Rectal smooth muscle tissue (tissue), 1 donor: ENCODE results near the gene PIK3CB.
"Not testable (repeated sequence)": the region's sequence is repeated elsewhere in the genome, so short reads cannot be mapped to it uniquely, and the experiment has no call there.

Source experiments
- H3K27ac ChIP-seq: one replicate; pipeline ENCODE4 v1.7.0; 2013; ENCODE audit warnings: low read depth, low read length, inconsistent platforms
- H3K27me3 ChIP-seq: one replicate; pipeline ENCODE4 v1.7.0; 2013; ENCODE audit warnings: low read length; ENCODE audit not compliant: control insufficient read depth, insufficient read depth
- H3K36me3 ChIP-seq: one replicate; pipeline ENCODE4 v1.7.0; 2013; ENCODE audit warnings: low read length; ENCODE audit not compliant: control insufficient read depth, insufficient read depth
- H3K4me1 ChIP-seq: one replicate; pipeline ENCODE4 v1.7.0; 2013; ENCODE audit warnings: low read length; ENCODE audit not compliant: control insufficient read depth, insufficient read depth
- H3K4me3 ChIP-seq: one replicate; pipeline ENCODE4 v1.7.0; 2013; ENCODE audit warnings: low read length
- H3K9ac ChIP-seq: one replicate; pipeline ENCODE4 v1.7.0; 2013; ENCODE audit warnings: low read length

Gene PIK3CB

DNA sequence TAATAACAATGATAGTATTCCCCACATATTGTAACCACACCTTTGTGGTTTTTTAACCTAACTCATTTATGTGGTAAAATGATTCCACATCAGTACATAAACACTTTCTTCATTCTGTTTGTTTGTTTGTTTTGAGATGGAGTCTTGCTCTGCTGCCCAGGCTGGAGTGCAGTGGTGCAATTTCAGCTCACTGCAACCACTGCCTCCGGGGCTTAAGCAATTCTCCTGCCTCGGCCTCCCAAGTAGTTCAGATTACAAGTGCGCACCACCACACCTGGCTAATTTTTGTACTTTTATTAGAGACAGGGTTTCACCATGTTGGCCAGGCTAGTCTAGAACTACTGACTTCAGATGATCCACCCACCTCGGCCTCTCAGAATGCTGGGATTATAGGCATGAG, 14.3 kb downstream of the PIK3CB start:
- not testable (repeated sequence) for H3K27ac ChIP-seq, H3K27me3 ChIP-seq, H3K36me3 ChIP-seq, H3K9ac ChIP-seq, H3K4me1 ChIP-seq, H3K4me3 ChIP-seq

DNA sequence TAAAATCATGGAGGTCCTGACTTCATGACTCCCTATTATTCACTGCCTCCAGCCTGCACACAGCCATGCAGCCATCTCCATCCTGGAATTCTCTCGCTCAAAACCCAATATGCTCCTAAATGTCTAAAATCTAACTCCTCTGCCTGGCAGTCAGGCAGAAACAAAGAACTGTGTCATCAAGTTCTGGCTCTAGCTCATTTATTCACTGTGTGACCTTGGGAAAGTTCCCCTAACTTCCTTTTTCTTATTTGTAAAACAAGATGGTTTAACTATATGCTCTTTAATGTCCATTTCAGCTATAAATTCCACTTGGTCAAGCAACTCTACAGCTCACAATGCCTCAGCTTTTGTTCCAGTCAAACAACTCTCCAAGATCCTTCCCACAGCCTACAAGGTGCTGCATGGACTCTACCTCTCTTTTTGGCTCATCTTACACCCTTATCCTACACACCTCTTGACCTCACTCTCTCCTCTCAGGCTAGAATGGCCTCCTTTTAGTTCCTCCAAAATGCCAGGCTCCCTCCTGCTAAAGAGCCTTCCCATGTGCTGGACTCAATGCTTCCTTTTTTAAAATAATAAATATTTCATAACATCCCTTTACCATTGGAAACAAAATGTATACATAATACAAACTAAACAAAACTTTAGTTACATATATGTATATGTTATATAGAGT, 16.4 kb downstream of the PIK3CB start:
- no peaks in the 10 kb centered on the region for H3K27me3 ChIP-seq
- H3K9ac ChIP-seq, result no peak overlapping the region
- no peaks in the 10 kb centered on the region for H3K4me1 ChIP-seq
- no peak overlapping the region for H3K27ac ChIP-seq
- H3K4me3 ChIP-seq, result no peak overlapping the region
- H3K36me3 ChIP-seq, result no peaks in the 10 kb centered on the region

- H3K27ac ChIP-seq, result no peak overlapping the region
- H3K27me3 ChIP-seq, result no peaks in the 10 kb centered on the region
- no peak overlapping the region for H3K9ac ChIP-seq
- no peaks in the 10 kb centered on the region for H3K36me3 ChIP-seq
- H3K4me3 ChIP-seq, result no peak overlapping the region
- H3K4me1 ChIP-seq, result no peaks in the 10 kb centered on the region
Observed at GRCh38 chr3:138817695-138818094, 17.0 kb downstream of the PIK3CB start.

DNA sequence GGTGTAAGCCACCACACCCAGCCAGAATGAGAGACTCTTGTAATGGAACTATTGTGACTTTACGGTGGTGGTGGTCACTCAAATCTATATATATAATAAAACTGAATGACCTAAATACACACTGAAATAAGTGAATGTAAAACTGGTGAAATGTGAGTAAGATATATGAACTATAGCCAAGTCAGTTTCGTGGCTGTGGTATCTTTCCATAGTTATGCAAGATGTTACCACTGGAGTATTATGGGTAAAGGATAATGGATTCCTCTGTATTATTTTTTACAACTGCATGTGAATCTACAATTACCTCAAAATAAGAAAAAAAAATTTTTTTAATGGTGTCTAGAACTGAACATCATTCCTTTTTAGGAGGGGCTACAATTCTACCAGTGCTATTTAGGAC, 21.9 kb downstream of the PIK3CB start:
- no peaks in the 10 kb centered on the region for H3K36me3 ChIP-seq
- no peaks in the 10 kb centered on the region for H3K4me1 ChIP-seq
- H3K27me3 ChIP-seq, result no peaks in the 10 kb centered on the region
- H3K9ac ChIP-seq, result no peak overlapping the region
- no peak overlapping the region for H3K4me3 ChIP-seq
- no peak overlapping the region for H3K27ac ChIP-seq

- no peaks in the 10 kb centered on the region for H3K27me3 ChIP-seq
- no peak overlapping the region for H3K9ac ChIP-seq
- no peaks in the 10 kb centered on the region for H3K4me1 ChIP-seq
- no peaks in the 10 kb centered on the region for H3K36me3 ChIP-seq
- H3K27ac ChIP-seq, result no peak overlapping the region
- no peak overlapping the region for H3K4me3 ChIP-seq
Observed at GRCh38 chr3:138809500-138810256, 25.1 kb downstream of the PIK3CB start.

GRCh38 chr3:138806376-138807080, 28.2 kb downstream of the PIK3CB start:
- Histone ChIP-seq H3K36me3 (no peaks in the 10 kb centered on the region), H3K4me1 (no peaks in the 10 kb centered on the region), H3K4me3 (no peak overlapping the region), H3K27me3 (no peaks in the 10 kb centered on the region), H3K27ac (no peak overlapping the region), H3K9ac (no peak overlapping the region)

DNA sequence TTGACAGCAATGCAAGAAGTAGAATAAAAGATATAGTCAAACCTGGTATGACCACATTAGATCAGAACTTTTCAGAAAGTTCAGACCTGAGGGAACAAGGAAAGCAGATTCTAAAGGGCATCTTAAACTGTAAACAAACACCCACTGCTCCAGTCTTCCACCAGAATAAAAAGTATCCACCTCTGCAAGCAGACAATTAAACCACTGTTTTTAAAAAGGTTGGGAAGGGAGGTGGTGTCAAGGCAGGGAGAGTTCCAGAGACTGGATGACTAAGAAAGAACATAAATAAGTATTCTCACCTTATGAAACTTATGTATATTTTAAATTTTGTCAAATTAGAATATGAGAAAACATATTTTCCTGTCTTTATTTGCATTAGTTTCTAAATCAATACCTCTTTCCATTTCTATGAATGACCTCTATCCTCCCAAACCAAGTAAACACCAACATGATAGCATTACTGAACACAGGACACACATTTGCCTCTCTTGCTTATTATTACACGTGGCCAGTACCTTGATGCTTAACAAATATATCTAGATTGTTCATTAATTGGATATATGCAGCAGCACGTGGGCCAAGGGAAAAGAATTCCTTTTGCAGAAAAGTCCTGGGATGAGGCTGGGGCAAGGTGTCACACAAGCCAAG, 31.6 kb downstream of the PIK3CB start:
- Histone ChIP-seq H3K36me3 (no peaks in the 10 kb centered on the region), H3K27me3 (no peaks in the 10 kb centered on the region), H3K4me1 (no peaks in the 10 kb centered on the region), H3K4me3 (no peak overlapping the region), H3K9ac (no peak overlapping the region), H3K27ac (no peak overlapping the region)

DNA sequence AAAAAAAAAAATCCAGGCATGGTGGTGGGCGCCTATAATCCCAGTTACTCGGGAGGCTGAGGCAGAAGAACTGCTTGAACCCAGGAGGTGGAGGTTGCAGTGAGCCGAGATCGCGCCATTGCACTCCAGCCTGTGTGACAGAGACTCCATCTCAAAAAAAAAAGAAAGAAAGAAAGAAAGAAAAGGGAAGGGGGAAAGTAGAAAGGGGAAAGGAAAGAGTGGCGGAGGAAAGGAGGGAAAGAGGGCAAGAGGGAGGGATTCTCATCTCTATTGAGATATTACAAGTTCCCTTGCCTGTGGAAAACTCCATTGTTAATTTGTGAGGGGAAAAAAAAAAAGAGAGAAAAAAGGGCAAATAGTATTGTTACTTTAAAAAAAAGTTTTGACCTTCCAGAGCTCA, 32.5 kb downstream of the PIK3CB start:
- H3K27ac ChIP-seq, H3K36me3 ChIP-seq, H3K9ac ChIP-seq, H3K27me3 ChIP-seq, H3K4me1 ChIP-seq, H3K4me3 ChIP-seq: not testable (repeated sequence)

DNA sequence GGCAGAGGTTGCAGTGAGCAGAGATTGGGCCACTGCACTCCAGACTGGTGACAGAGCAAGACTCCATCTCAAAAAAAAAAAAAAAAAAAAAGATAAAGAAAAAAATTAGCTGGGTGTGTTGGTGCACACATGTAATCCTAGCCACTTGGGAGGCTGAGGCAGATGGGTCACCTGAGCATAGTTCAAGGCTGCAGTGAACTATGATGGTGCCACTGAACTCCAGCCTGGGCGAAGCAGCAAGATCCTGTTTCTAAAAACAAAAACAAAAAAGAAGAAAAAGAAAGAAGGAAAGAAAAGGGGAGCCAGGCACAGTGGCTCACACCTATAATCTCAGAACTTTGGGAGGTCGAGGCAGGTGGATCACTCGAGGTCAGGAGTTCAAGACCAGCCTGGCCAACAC, 32.9 kb downstream of the PIK3CB start:
- no peak overlapping the region for H3K4me3 ChIP-seq
- no peak overlapping the region for H3K9ac ChIP-seq
- no peak overlapping the region for H3K27ac ChIP-seq
- no peaks in the 10 kb centered on the region for H3K27me3 ChIP-seq
- H3K36me3 ChIP-seq, result no peaks in the 10 kb centered on the region
- no peaks in the 10 kb centered on the region for H3K4me1 ChIP-seq

- H3K9ac ChIP-seq, result no peak overlapping the region
- no peaks in the 10 kb centered on the region for H3K36me3 ChIP-seq
- H3K4me3 ChIP-seq, result no peak overlapping the region
- no peak overlapping the region for H3K27ac ChIP-seq
- no peaks in the 10 kb centered on the region for H3K27me3 ChIP-seq
- no peaks in the 10 kb centered on the region for H3K4me1 ChIP-seq
Observed at GRCh38 chr3:138800248-138800647, 34.5 kb downstream of the PIK3CB start.

- Histone ChIP-seq H3K27ac (no peak overlapping the region), H3K36me3 (no peaks in the 10 kb centered on the region), H3K27me3 (no peaks in the 10 kb centered on the region), H3K9ac (no peak overlapping the region), H3K4me3 (no peak overlapping the region), H3K4me1 (no peaks in the 10 kb centered on the region)
Observed at GRCh38 chr3:138799822-138800221, 34.9 kb downstream of the PIK3CB start.

GRCh38 chr3:138797508-138798038, 37.2 kb downstream of the PIK3CB start:
- no peak overlapping the region for H3K9ac ChIP-seq
- H3K27me3 ChIP-seq, result no peaks in the 10 kb centered on the region
- H3K36me3 ChIP-seq, result no peaks in the 10 kb centered on the region
- no peak overlapping the region for H3K4me3 ChIP-seq
- H3K27ac ChIP-seq, result no peak overlapping the region
- H3K4me1 ChIP-seq, result no peaks in the 10 kb centered on the region
